Endometrium (tissue), 2 donors: ENCODE results near the gene EVC2.
A peak's percentile ranks its signal among the peaks of the same experiment; 100 is the strongest.
"Not testable (repeated sequence)": the region's sequence is repeated elsewhere in the genome, so short reads cannot be mapped to it uniquely, and the experiment has no call there.

Source experiments
- FAIRE-seq: peaks from 2 replicates; lab custom pipeline; 2012; peaks lifted over from hg19 to GRCh38; lab: Jason Lieb, UNC
- donor health status: control.
- donor health status: control.

EVC2 gene

DNA sequence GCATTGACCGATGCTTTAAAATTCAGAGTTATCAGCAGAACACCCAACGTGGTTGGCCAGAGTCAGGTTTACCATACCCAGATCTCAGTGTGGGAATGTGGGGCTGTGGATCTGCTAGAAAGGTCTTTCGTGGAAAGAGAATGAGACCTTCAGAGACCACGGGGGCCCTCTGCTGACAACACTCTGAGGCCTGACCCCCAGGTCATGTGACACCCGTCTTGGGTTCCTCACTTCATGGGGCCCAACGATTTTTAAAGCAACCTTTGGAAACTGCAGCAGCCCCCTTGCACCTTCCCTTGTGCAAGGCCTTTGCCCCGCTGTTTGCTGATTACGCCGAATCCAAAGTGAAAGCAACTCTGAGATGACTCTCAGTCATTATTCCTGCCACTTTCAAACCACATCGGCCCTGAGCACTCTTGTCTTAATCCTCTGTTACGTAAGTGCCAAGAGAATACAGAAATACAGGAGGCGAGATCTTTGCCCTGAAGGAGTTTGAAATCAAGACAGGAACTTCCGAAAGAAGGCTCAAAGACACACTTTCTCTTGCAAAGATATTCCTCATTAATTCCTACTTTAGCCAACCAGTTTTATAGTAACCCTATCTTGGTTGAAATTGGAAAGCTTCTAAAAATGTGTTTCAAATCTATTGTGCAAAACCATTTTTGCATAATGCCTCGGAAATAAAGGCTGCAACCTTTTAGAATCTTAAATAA, 88.3 kb downstream of the EVC2 start:
- FAIRE-seq = no peak

GRCh38 chr4:5618051-5618960, 90.1 kb downstream of the EVC2 start:
- no peak for FAIRE-seq

DNA sequence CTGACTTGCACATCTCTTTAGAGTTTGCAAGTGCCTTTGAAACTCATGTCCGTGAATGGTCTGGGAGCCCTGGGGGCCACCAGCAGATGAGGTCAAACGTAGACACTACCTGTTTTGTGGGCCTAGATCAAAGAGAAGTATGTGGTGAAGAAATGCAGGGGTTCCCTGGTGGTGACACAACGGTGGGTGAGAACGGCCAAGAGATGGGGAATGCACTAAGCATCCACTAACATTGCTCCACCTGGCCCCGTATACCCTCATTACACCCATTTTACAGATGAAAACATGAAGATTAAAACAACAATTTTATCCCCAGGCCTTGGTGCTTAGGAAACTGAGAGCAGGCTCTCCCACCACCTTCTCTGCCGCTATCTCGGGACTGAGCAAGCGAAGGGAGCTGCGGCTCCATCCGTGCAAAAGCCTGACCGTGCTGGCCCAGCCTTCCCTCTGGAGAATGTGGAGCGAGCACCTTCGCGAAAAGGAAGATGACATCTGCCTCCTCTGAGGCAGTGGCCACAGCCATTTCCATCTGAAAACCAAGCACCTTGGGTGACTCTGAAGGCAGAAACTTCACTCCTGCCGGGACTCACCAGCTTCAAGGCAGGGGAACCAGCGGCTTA, 91.9 kb downstream of the EVC2 start:
- FAIRE-seq = no peak

DNA sequence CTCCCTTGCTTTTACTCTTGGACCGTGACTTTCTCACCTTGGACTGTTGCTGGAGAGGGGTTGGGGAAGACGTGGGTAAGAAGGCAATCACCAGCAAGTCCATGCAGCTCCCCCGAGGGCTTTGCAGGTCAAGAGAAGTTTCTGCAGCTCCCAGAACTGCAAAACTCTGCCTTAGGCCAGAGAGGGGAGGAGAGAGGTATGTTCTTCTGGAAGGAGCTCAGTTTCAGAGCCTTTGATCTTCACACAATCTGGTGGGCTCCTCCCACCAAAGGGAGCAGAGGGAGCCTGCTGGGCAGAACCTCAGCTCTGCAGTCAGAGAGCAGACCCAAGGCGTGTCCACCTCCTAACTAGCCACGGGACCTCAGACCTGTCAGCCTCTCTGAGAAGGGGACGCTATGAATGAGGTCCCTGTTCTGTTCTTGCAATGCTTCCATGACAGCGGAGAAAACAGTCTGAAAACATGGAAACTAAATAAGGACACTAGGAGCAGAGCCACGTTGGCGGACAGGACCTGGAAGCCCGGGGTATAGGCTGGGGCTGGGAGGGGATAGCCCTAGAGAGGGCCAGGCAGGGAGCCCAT, 92.8 kb downstream of the EVC2 start:
- FAIRE-seq = no peak

- peak; percentile 12 for FAIRE-seq
These were observed 96.6 kb downstream of the EVC2 start for GRCh38 chr4:5611750-5612149.

DNA sequence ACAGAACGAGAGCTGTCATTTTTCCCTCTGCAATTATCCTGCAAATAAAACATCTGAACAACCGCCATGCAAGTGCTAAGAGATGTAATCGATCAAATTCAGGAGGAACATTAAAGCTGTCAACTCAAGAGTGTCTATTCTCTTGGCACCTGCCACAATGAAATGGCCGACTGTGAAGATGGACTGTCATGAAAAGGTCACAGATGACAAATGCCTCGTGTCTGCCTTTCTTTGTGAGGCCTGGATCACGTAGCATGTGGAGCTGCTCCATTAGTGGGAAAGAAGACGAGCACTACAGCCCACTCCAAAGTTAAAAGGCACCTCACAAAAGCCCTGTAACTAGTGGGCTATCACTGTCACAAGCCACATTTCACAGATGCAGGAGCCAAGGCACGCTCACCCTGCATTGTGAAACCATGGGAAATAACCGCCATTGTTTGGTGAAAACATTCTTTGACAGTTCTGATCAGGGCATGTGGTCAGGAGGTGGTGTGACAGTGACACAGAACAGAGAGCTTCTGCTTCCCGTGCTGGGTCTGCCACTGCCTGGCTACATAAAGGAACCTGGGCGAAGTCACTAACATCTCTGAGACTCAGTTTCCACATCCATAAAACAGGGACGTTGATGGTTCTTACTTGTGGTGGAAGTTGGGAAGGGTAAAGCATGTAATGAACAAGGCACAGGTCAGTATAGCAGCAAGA, 98.9 kb downstream of the EVC2 start:
- no peak for FAIRE-seq

DNA sequence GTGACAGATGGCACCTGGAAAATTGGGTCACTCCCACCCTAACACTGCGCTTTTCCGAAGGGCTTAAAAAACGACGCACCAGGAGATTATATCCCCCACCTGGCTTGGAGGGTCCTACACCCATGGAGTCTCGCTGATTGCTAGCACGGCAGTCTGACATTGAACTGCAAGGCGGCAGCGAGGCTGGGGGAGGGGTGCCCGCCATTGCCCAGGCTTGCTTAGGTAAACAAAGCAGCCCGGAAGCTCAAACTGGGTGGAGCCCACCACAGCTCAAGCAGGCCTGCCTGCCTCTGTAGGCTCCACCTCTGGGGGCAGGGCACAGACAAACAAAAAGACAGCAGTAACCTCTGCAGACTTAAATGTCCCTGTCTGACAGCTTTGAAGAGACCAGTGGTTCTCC, 114.5 kb downstream of the EVC2 start:
- not testable (repeated sequence) for FAIRE-seq

GRCh38 chr4:5592272-5592671, 116.1 kb downstream of the EVC2 start:
- no peak for FAIRE-seq

DNA sequence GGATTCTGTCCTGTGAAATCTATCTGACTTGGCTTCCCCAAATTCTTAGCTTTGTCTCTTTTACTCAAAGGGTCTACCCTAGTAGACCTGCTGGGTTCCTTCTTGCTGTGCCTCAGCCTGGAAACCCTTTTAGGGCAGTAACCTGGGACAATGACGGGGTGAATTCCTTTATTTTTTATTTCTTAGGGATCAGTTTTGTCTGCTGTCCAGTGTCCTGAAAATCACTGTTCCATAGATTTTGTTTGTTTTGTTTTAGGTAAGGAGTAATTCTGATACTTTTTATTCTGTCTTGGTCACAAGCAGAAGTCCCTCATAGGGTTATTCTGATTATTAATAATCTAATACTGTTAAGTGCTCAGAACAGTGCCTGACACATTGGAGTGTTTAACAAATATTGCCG, 118.9 kb downstream of the EVC2 start:
- no peak for FAIRE-seq

DNA sequence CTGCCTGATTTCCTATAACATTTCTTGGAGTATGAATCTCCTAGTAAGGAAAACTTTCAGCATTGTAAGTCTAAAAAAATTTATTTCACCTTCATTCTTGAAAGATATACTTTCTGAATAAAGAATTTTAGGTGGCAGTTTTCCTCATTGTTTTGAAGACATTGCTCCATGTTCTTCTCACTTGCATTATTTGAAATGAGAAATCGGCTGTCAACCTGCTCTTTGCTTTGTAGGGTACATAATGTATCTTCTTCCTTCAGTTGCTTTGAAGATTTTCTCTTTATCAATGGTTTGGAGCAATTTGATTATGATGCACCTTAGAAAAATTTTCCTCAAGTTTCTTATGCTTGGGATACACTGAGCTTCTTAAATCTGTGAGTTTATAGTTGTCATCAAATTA, 120.3 kb downstream of the EVC2 start:
- FAIRE-seq = no peak

GRCh38 chr4:5575941-5576340, 132.4 kb downstream of the EVC2 start:
- FAIRE-seq = no peak

GRCh38 chr4:5574386-5574785, 134.0 kb downstream of the EVC2 start:
- FAIRE-seq = no peak

GRCh38 chr4:5573965-5574364, 134.4 kb downstream of the EVC2 start:
- FAIRE-seq = no peak

DNA sequence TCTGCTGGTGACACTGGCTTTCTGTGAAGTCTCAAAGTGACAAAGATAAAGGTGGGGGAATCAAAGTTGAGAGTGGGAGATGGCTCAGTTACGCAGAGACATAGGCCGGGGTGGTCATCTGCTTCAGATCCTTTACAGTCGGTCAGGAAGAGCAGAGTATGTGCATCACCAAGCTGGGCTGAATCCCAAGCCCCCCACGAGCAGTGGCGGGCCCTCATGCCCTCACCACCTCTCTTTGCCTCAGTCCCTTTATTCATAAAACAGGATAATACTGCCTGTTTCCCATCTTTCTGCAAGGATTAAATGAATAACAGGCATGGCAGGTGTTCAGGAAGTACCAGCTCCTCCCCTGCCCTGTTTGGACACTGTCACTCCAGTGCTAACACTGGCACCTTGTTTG, 135.6 kb downstream of the EVC2 start:
- no peak for FAIRE-seq

- FAIRE-seq = no peak
These were observed 136.2 kb downstream of the EVC2 start for GRCh38 chr4:5572114-5572513.

GRCh38 chr4:5571646-5572045, 136.7 kb downstream of the EVC2 start:
- no peak for FAIRE-seq

DNA sequence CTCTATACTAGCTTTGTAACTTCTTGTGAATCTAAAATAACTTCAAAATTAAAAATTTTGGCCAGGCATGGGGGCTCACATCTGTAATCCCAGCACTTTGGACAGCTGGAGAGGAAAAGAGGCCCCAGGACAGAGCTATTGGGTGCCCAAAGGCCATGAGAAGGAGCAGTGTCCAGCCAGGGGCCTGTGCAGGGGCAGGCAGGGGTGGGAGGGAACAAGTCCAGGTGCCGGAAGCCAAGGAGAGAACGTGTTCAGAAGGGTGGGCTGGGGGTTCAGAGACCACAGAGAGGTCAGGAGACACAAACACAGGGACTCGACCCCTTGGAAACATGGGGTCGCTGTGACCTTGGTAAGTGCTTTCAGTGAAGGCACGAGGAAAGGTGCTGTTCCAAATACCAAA, 138.9 kb downstream of the EVC2 start:
- no peak for FAIRE-seq

DNA sequence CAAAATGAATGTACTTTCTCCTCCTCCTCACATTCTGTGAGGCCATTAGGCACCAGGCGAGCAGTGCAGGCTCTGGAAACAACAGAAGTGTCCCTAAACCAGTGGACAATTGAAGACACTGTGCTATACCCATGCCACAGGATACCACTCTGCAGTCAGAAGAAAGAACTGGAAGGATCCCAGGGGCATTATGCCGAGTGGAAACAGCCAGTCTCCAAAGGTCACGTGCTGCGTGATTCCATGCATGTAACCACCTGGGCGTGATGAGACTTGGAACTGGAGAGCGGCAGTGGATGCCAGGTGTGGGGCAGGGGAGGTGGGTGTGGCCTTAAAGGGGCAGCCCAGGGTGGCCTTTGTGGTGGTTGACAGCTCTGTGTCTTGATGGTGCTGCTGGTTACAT, 139.4 kb downstream of the EVC2 start:
- FAIRE-seq = no peak

- no peak for FAIRE-seq
These were observed 140.0 kb downstream of the EVC2 start for GRCh38 chr4:5568336-5568735.

- no peak for FAIRE-seq
These were observed 141.4 kb downstream of the EVC2 start for GRCh38 chr4:5566991-5567390.

- FAIRE-seq = no peak
These were observed 141.8 kb downstream of the EVC2 start for GRCh38 chr4:5566526-5566925.

DNA sequence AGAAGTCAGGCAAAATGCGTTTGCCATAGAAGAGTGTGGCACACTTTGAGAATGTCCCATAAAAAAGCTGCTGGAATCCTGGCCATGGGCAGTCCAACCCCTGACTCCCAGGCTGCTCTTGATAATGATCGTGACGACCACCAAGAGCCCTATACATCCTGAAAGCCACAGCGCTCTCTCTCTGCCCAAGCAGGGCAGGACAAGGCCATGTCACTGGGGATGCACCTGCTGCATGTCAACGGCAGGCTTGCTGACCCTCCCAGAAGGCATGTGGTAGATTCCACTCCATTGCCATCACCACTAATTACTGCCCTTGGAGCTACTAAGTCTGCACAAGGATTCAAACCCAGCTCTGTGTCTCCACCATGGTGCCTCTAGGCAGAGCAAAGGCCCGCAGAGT, 144.5 kb downstream of the EVC2 start:
- no peak for FAIRE-seq
